ENCODE measurements around the gene ADK.

- TF ChIP-seq CTCF (IDR thresholded peaks at IDR 0.05; ENCODE audit: low read depth, low read length) (no peak), EZH2phosphoT487 (IDR thresholded peaks at IDR 0.05; ENCODE audit: low read depth) (no peak)
Measured at GRCh38 chr10:74156919-74157289, 5.9 kb downstream of the ADK start.

Measured in OCI-LY3 (cell line).